ENCODE results near the gene KLHL35. TPM values are rescaled to one million over a fixed set of nuclear protein-coding genes. Genes with fewer than 3 reads are reported as not detected.
A peak's percentile ranks its signal among the peaks of the same experiment; 100 is the strongest.

Gene KLHL35
- total and polyA plus RNA-seq, 2 of the 4 experiments (the other 2 are of a cell fraction) = 1.6 to 3.3 TPM

- H3K14ac ChIP-seq (replicated peaks; ENCODE audit: low read depth, low read length) = peak overlapping the region; percentile 78
- intact Hi-C loops (cut with micrococcal nuclease) (no loop called here), in situ Hi-C loops (cut with MboI; ENCODE audit: low sequenced_read_pairs) (no loop called here), dilution Hi-C loops (cut with HindIII; ENCODE audit: low sequenced_read_pairs, unreplicated experiment) (no loop called here)
- peak; percentile 18 for ATAC-seq (ENCODE audit: low read depth)
- H3K4me1 ChIP-seq (ENCODE audit: control insufficient read depth, insufficient read depth, low read length) = peaks cover 20% of the 10 kb centered on the region
- peak; percentile 60 for DNase-seq
- ChIA-PET POLR2A (ENCODE audit: unreplicated experiment) (no interaction called here), CTCF (no interaction called here)
- peak overlapping the region; percentile 84 for H4K5ac ChIP-seq (ENCODE audit: low read depth, low read length)
- peak overlapping the region; percentile 79; the same call in 1 of the 2 replicates for H2AK5ac ChIP-seq (ENCODE audit: low read depth, low read length)
- no peaks in the 10 kb centered on the region for H3K36me3 ChIP-seq (ENCODE audit: control insufficient read depth, insufficient read depth, low read length)
- no peak overlapping the region for H3K23ac ChIP-seq (ENCODE audit: low read depth, low read length)
- no peak overlapping the region for H3K56ac ChIP-seq (ENCODE audit: extremely low read depth, insufficient read depth, low read length)
- H3K18ac ChIP-seq (ENCODE audit: low read depth, low read length) = peak overlapping the region; percentile 12; the same call in 1 of the 2 replicates
- H3K27ac ChIP-seq (ENCODE audit: insufficient read depth, low read length) = peak overlapping the region; percentile 35; the same call in 1 of the 2 replicates
- no TSS peak for BruUV-seq (replicated peaks)
- no peak overlapping the region; the same call in 2 of the 3 replicates for H2BK15ac ChIP-seq (ENCODE audit: low read depth, low read length)
- H3K9me3 ChIP-seq (ENCODE audit: control insufficient read depth, insufficient read depth, low read length) = no peaks in the 10 kb centered on the region
- WGBS, 2 experiments (ENCODE audit: extremely low coverage in 2 of 2, insufficient read length in 1 of 2) = 90% methylated on average over 2 of the region's 9 CpGs; no CpG with 5 or more reads in 1 of the 2 experiments
- TF ChIP-seq RCOR1 (IDR thresholded peaks at IDR 0.05; ENCODE audit: insufficient replicate concordance, low read length) = no peak
- no peak for TF ChIP-seq FOS (IDR thresholded peaks at IDR 0.05; ENCODE audit: low read depth, low read length)
- TF ChIP-seq USF2 (IDR thresholded peaks at IDR 0.05; ENCODE audit: low read depth, low read length) = peak; percentile 35; the same call in 1 of the 2 replicates
- peak; percentile 72 for TF ChIP-seq BHLHE40 (IDR thresholded peaks at IDR 0.05; ENCODE audit: low read depth, low read length)
- no peaks in the 10 kb centered on the region; a peak in 1 of 4 replicates for H3K79me1 ChIP-seq (ENCODE audit: low read depth in 1 of 2, low read length in 2 of 2)
- H2BK120ac ChIP-seq (ENCODE audit: low read depth, low read length) = peak overlapping the region; percentile 14; the same call in 1 of the 2 replicates
- H2BK20ac ChIP-seq (ENCODE audit: low read depth, low read length) = 0 out of 2 replicates have a peak overlapping the region, but pooled peaks have one; percentile 18
- H2AK9ac ChIP-seq (replicated peaks; ENCODE audit: low read depth, low read length, poor library complexity) = peak overlapping the region; percentile 83
- no peaks in the 10 kb centered on the region for H4K20me1 ChIP-seq (ENCODE audit: insufficient read depth, low read length)
- H3K4me2 ChIP-seq (ENCODE audit: low read depth, low read length) = no peak overlapping the region
- no peak overlapping the region for H3K4me3 ChIP-seq (ENCODE audit: insufficient read depth, low read depth, low read length)
- H4K8ac ChIP-seq (ENCODE audit: low read depth in 2 of 2, low read length in 2 of 2) = peak overlapping the region; percentile 88 to 90
- 0 out of 2 replicates have a peak overlapping the region, but pooled peaks have one; percentile 8 for H3K9ac ChIP-seq (ENCODE audit: low read depth, low read length)
- H3K27me3 ChIP-seq (ENCODE audit: control insufficient read depth, insufficient read depth, low read length) = no peaks in the 10 kb centered on the region
- H4K91ac ChIP-seq (ENCODE audit: insufficient read depth, low read depth, low read length) = peak overlapping the region; percentile 74
- peak overlapping the region; percentile 76 for H3K4ac ChIP-seq (ENCODE audit: low read depth, low read length)
- peak overlapping the region; percentile 86 for H2AFZ ChIP-seq (replicated peaks; ENCODE audit: low read length, poor library complexity)
- peak overlapping the region; percentile 44 for H2BK5ac ChIP-seq (ENCODE audit: low read depth, low read length, poor library complexity, severe bottlenecking)
- H3K9me1 ChIP-seq (ENCODE audit: insufficient read depth, low read length) = peaks cover 19% of the 10 kb centered on the region
These were observed 43.0 kb upstream of the KLHL35 start for GRCh38 chr11:75475767-75476650.

Data from IMR-90 (cell line).